Activated T-helper 1 cell treated with Interleukin-2 at 50 U/mL for 16 hours (primary cell): Measurements from ENCODE around the gene NUDT3.
A peak's percentile ranks its signal among the peaks of the same experiment; 100 is the strongest.
"Not testable (repeated sequence)": the region's sequence is repeated elsewhere in the genome, so short reads cannot be mapped to it uniquely, and the experiment has no call there.

Source experiments
- DNase-seq: peaks from one replicate; pipeline ENCODE4 v3.0.0-alpha.2; 2020; ENCODE audit warnings: low read depth

The NUDT3 gene

DNA sequence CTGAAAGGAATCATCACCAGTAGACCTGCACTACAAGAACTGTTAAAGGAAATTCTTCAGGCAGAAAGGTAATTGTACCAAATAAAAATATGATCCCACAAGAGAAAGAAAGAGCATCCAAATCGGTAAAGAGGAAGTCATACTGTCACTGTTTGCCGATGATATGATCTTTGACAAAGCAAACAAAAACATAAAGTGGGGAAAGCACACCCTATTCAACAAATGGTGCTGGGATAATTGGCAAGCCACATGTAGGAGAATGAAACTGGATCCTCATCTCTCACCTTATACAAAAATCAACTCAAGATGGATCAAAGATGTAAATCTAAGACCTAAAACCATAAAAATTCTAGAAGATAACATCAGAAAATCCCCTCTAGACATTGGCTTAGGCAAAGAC lies 140.1 kb downstream of the NUDT3 start:
- DNase-seq = not testable (repeated sequence)

DNA sequence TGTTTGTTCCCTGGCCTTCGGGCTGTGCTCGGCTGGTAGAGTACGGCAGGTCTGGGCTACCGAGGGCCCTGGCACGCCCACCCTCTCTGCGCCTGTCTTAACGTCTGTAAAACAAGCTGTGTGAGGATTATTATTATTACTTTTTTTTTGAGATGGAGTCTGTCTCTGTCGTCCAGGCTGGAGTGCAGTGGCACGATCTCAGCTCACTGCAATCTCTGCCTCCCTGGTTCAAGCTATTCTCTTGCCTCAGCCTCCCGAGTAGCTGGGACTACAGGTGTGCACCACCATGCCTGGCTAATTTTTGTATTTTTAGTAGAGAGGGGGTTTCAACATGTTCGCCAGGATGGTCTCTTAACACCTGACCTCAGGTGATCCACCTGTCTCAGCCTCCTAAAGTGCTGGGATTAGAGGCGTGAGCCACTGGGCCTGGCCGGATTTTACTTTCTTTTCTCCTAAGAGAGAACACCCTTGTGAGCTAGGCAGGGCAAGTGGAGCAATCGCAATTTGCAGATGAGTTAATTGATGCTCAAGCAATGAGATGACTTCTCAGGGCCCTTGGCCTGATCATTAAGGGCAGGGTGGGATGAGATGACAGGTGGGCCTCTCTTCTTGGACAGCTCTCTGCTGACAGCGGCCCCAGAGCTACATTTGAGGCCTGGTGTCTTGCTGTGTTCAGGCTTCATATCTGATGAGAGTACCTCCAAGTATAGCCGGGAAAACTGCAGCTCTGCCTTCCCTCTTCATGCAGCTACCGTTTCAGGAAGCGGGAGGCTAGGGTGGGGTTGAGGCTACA lies 142.8 kb downstream of the NUDT3 start:
- no peak for DNase-seq

DNA sequence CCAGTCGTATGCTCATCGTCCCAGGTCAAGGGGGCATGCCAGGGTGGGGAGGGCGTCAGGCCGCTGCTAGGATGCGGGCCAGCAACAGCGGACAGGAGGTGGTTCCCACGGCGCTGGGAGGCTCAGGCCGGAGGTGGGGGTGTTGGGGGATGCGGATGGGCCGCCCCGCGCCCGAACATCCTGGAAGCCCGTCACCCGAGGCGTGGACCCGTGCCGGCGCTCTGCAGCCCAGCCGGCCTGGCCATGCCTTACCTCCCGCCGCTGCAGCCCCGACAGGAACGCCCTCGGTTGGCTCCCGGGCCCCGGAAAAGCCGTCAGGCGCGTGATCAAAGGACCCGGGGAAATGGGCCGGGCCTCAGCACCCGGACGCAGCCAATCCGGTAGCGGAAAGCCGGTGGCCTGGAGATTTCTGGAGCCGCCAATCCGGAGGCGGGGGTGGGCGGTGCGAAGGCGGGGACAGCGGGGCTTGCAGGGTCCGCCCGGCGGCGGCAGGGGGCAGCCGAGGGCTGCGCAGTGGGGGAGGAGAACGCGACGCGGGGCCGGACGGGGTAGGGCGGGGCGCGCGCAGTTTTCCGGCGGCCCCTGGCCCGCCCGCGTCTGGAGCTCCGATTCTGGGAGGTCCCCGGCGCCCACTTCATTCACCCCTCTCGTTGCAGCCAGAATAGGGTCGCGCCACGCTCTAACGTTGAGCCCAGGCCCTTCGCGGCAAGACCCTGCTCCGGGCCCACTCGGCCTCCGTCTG lies 143.6 kb downstream of the NUDT3 start, which contains the start of gene SMIM29:
Gene SMIM29 (minus strand): TSS at position 280 of the 742 bp plus-strand sequence. CDS start 1,215 bp downstream, outside the sequence.
- DNase-seq = peak; percentile 98

DNA sequence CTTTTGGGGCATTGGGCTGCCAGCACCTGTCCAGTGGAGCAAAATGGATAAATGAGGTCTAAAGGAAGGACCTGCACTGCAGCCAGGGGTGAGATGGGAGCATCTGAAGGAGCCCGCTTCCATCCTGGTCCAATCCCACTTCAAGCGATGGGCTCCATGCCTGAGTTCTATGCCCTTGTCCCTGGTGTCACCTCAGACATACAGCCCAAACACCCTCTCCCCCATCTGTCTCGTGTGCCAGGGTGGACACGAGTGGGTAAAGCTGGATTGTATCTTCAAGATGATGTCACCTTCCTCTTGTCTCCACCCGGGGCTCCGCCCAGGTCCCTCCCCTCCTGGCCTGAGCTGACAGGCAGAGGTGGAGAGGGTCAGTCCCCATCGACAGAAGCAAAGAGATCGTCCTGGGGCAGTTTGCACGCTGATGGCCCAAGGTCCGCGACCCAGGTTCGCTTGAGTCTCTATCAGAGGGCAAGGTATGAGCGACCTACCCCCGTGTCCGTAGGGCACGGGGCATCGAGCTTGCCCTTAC lies 144.2 kb downstream of the NUDT3 start:
- DNase-seq = peak; percentile 22

DNA sequence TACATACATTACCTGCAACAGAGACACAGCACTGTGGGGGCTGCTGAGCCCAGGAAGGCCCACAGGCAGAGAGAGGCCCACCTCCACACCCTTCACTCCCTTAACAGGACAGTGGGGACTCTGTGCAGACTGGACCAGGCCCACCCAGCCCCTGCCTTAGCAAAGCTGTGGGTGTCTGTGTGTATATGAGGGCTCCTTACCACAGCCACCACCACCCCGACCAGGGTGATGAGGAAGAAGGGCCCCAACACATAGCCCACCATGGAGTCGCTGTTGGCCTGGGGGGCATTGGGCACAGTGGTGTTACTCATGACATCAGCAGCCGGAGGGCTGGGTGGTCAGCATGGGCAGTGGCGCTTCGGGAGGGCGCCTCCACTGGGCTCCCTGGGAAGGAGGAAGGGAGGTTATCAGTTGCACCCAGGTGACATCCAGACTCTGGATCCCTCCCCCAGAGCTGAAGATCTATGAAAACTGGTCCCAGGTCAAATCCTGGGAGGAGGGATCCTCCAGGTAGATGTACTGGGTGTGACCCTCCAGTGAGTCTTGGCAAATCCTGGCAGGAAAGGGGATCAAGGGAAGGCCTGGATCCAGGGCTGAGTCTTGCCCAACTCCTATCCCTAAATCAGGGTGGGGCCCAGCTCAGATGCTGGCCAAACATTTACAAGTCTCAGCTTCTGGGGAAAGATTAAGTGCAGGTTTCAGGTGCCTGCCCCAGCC lies 144.8 kb downstream of the NUDT3 start:
- no peak for DNase-seq

DNA sequence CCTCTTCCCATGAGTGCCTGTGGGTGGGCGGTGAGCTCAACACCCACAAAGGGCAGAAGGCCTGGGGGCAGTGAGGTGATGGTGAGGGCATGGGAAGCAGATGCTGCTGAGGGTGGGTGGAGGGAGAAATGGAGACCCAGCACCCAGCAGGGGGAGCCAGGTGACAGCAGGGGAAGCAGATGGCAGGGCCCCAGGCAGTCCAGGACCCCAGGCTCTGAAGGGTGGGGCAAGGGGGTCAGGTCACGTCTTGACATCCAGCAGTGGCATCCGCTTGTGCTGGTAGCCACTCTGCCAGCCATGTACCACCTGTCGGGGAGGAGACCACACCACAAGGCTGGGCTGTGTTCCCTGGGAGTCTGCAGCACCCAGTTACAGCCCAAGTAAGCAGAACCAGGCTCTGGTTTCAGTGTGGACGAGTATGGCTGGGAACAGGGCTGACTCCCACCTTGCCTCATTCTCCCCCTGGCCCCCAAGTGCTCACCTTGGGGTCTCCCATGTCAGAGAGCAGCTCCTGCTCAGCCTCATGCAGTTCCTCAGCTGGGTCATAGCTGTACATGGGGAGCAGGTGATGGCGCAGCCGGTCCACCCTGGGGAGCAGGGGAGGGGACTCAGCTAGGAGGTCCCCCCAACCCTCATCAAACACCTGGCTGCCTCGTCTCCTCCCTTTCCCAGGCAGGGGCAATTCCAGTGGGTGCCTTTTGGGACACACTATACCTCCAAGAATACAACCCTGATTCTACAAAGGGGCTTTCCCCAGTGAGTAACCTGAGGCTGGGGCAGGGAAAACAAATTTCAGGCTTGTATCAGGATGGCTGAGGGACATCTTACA lies 145.7 kb downstream of the NUDT3 start:
- DNase-seq = peak; percentile 23

DNA sequence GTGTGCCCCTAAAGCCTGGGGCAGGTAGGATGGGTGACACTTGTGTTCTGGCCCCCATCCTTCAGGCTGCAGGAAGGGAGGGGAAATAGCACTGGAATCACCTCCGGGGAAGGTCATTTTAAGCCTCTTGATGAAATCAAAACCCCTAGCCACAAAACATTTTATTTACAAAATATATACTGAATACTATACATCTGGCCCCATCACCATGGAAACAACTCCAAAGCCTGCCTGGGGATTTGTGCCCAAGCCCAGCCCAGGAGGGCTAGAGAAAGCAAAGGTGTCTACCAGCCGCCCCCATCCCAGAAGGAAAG lies 146.3 kb downstream of the NUDT3 start:
- no peak for DNase-seq

DNA sequence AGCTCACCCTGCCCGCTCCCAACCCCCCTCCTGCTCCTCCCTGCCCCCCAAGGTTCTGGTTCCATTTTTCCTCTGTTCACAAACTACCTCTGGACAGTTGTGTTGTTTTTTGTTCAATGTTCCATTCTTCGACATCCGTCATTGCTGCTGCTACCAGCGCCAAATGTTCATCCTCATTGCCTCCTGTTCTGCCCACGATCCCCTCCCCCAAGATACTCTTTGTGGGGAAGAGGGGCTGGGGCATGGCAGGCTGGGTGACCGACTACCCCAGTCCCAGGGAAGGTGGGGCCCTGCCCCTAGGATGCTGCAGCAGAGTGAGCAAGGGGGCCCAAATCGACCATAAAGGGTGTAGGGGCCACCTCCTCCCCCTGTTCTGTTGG lies 146.7 kb downstream of the NUDT3 start:
- DNase-seq = not testable (repeated sequence)

DNA sequence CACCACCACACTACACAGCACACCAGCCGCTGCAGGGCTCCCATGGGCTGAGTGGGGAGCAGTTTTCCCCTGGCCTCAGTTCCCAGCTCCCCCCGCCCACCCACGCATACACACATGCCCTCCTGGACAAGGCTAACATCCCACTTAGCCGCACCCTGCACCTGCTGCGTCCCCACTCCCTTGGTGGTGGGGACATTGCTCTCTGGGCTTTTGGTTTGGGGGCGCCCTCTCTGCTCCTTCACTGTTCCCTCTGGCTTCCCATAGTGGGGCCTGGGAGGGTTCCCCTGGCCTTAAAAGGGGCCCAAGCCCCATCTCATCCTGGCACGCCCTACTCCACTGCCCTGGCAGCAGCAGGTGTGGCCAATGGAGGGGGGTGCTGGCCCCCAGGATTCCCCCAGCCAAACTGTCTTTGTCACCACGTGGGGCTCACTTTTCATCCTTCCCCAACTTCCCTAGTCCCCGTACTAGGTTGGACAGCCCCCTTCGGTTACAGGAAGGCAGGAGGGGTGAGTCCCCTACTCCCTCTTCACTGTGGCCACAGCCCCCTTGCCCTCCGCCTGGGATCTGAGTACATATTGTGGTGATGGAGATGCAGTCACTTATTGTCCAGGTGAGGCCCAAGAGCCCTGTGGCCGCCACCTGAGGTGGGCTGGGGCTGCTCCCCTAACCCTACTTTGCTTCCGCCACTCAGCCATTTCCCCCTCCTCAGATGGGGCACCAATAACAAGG lies 147.3 kb downstream of the NUDT3 start:
- DNase-seq = not testable (repeated sequence)

DNA sequence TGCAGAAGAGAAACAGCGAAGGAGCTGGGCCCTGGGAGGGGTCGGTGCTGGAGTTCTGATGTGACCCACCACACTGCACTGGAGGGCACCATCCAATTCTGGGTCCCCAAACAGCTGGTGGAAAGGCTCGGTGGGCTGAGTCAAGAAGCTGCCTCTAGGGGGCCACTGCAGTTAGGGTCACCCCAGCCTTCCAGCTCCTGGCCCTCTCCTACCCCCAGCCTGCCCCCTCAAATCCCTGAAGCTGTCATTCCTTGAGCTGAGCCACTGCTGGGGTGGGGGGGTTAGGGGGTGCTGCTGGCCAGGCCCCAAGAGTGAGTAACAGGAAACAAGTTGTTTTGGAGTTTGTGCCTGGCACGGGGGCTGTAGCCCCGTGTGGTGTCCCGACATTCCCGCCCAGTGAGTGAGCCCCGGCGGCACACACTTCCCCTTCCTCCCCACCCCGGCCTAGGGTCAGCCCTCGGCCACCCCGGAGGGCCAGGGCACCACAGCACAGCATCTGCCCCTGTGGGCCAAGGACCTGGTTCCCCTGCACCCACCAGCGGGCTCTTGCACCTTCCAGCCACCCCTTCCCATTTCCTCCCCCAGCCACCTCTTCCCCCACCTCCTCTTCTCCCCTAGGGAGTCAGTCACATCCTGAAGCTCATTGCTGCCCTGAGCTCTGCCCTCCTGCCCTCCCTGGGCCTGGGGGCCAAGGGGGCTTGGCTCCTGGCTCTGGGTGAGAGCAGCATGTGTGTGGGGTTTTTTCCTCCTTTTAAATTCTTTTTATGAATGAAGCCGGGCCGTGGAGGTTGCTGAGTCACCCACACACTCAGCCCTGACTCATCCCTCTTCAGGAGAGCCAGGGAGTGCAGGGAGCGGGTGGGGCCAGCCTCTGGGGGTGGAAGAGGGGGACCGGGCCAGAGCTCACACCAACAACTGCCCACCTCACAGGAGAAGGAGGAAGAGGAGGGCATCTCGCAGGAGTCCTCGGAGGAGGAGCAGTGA lies 148.3 kb downstream of the NUDT3 start:
- peak; percentile 24 for DNase-seq

DNA sequence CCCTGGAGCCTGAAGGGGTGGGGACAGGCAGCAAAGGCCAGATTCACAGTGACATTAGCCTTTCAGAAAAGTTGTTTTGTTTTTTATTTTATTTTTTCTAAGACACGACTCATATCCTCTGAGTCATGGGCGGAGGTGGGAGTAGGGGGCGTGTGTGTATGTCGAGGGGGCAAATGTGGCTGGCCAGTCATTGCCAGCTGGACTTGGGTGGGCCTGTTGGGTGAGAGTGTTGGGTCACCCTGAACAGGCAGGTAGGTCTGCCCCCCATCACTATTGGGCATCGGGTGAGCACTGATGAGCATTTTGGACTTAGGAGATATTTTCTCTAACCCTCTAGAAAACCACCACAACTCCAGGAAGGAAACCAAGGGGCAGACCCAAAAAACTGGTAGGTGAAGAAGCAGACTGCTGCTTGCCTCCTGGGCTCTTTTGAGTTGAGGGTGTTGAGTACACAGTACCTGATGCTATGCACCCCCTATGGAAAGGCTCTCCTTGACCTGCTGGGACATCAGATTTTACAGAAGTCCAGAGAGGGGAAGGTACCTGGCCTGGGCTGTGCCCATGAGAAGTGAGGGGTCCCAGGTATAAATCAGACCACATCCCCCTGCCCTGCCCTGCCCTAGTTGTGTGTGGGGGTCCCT lies 149.2 kb downstream of the NUDT3 start:
- DNase-seq = no peak

DNA sequence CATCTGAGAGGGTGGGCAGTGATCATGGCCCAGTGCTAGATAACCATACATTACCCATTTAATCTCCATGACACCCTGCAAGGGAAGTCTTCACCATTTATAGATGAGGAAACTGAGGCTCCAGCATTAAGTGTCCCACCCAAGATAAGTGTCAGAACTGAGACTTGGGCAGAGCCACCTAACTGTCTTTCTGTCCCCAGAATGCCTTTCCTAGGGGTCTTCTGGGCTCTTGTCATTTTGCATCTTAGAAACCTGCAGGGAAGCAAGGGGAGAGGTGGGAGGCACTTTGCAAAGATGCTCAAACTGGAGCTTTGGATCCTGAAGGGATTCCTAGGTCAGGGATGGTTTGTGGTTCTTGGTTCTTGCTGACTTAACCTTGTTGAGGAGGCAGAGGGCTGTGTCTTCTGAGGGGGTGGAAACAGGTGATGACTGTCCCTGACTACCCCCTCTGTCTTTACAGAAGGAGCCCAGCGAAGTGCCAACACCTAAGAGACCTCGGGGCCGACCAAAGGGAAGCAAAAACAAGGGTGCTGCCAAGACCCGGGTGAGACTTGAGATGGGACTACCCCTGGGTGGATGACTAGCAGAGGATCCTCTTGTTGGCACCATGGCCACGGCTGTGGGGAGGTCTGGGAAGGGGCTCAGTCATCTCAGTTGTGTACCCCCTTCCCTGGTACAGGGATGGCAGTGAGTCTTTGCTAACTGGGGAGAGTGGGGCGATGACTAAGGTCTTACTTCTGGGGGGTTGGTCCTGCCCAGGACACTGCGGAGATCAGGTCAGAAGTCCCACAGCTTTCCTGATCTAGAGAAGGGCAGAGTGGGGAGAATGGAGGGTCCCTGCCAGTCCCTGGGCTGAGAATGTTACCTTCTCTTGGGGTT lies 150.0 kb downstream of the NUDT3 start:
- DNase-seq = no peak

DNA sequence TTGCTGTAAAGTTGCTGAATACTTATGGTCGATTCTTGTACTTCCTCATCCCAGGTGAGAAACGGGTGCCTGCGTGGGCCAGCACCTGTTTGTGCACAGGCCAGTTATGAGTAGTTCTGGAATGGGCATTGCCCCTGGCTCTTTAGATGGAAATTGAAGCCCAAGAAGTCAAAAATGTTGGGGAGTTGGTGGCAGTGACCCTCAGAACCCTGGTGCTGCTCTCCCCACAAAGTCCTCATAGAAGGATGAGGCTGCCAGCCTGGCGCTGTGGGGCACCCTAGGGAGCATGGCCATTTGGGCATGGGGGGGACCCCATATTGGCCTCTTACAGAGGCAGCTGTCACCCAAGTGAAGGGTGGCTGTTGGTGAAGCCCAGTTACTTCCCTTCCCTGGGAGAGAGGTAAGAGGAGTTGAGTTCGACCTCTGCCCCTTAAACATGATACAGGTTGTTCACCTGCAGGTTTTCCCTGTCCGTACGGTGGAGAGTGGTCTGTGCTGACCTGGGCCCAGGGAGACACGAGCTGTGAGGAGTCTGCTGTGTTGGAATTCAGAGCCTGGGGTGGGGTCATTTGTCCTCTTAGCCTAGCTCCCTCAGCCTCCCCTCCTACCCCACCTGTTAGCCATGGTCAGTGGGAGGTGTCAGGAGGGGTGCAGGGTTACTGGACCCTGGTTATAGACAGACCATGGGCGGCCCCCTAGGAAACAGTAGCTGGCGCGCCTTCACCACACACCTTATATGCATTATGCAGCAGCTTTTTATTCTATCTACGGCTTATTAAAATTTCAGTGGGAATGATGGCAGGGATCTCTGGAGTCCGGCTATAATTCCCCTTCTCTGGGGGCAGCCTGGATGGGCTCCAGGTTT lies 150.9 kb downstream of the NUDT3 start:
- DNase-seq = no peak

DNA sequence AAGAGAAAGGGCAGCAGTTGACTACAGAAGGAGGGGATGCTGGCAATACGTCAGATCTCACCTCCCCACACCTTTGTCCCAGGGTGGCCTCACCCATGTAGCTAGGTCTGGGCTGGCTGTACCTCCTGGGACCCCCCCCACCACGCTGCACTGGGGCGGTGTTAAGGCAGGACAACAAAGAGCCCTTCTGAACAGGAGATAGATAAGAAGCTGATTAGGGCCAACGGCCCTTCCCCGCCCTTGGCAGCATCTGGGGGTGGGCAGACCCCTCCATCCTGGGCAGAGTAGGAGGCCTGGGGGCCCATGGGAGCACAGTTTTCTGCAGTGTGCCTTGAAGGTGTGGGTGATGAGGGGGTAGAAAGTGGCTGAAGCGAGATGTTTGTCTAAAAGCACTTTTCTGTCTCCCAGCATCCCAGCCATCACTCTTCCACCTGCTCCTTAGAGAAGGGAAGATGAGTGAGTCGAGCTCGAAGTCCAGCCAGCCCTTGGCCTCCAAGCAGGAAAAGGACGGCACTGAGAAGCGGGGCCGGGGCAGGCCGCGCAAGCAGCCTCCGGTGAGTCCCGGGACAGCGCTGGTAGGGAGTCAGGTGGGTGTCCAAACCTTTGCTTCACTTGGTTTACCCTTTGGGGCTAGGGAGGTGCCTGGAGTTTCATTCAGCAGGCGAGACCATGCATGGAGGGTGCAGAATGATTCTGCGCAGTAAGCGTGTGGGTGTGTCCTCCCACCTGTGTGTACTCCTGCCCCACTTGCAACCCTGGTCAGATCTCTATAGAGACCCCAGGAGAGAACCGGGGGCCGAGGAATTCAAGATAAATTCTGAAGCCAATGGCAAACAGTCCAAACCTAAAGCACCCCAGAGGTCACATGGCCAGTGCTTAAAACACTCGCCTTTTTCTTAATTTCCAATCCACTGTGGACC lies 151.9 kb downstream of the NUDT3 start:
- no peak for DNase-seq

DNA sequence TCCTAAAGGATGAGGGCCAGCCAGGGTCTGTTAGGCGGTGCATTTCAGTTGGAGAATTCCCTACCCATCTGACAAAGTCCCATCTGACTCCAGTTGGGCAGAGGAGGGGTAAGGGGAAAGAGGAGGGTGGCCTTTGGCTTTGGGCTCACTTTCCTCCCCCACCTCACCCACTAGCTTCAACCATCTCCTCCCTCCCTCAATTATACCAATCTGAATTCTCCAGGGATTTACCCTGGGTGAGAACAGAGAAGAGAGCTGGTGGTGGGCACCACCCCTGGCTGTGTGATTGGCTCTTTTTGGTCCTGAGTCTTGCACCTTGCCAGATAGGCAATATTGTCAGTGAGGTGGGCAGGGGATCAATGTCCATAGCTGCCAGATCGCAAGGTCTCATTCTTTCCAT lies 152.6 kb downstream of the NUDT3 start:
- no peak for DNase-seq

DNA sequence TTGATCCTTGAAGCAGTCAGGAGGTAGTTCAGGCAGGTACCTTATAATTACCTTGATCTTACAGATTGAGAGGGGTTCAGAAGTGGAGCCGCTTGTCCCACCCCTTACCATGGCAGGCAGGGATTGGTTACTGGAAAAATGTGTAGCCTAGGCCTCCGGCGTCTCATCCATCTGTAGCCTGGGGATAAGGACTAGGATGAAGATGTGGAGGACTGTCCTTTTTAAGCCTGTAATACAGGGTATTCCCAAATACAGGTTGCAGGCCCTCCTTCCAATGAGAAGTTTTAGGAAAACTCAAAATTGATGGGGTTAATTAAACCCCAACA lies 153.0 kb downstream of the NUDT3 start:
- no peak for DNase-seq
